Measurements from ENCODE around the gene CAP2. TPM values are rescaled to one million over a fixed set of nuclear protein-coding genes. Genes with fewer than 3 reads are reported as not detected.

CAP2 gene, protein sequence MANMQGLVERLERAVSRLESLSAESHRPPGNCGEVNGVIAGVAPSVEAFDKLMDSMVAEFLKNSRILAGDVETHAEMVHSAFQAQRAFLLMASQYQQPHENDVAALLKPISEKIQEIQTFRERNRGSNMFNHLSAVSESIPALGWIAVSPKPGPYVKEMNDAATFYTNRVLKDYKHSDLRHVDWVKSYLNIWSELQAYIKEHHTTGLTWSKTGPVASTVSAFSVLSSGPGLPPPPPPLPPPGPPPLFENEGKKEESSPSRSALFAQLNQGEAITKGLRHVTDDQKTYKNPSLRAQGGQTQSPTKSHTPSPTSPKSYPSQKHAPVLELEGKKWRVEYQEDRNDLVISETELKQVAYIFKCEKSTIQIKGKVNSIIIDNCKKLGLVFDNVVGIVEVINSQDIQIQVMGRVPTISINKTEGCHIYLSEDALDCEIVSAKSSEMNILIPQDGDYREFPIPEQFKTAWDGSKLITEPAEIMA
- total RNA-seq, result 1.9 and 10.5 TPM in 2 replicates

GRCh38 chr6:17392978-17393891 lies at the start of gene CAP2:
CAP2 (plus strand) TSS chr6:17393595; CDS start chr6:17421556, 27,961 bp downstream.

DNA sequence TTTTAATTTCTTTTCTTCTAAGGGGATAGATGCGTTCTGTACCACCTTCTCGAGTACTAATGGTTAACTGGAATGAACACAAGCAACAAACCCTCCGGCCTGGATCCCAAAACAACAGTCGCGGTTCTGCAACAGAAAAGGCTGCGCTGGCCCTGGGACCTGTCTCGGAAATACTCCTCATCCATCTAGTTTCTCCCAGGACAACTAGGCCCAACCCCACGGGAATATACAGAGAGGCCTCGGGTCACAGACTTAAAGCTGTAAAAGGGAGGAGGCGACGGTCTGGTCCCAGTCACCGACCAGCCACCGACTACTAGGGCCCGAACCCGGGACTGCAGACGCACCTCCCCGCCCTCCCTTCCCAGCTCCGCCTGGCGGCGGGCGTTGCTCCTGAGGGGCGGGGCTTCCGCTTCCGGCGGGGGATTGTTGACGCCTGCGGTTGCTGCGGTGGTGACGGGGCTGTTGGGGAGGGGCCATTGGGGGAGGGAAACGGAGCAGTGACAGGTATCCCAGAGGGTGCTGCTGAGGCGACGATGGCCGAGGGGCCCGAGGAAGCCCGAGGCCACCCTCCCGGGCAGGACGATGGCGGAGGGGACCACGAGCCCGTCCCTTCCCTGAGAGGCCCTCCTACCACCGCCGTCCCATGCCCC lies 206.6 kb downstream of the CAP2 start, which contains the start of gene FAM8A1:
Gene FAM8A1 (plus strand): TSS at position 426 of the 650 bp plus-strand sequence. CDS start 108 bp downstream, at position 534.

Small RNAs within 50 kb of the gene (small RNA-seq; reads per million reads assigned to genes)
- not detected for gene SUMO2P13

Other genes with a start within 250 kb of the CAP2 start
- 1.7 and 3.1 TPM in 2 replicates for gene RBM24, start 112.2 kb upstream of the CAP2 start, total RNA-seq
- gene FAM8A1, start 206.7 kb downstream of the CAP2 start, total RNA-seq, result 29.0 and 32.1 TPM in 2 replicates

All from hair follicle dermal papilla cell (primary cell).